Body of pancreas (tissue), 4 donors: ENCODE data around the gene GRID1. TPM values are rescaled to one million over a fixed set of nuclear protein-coding genes. Genes with fewer than 3 reads are reported as not detected.

Experiments
- ATAC-seq: fragments of 150-250 bp; one replicate; pipeline ENCODE4 v1.9.1; 2016
- DNase-seq, 4 donors: peaks; one replicate each; pipeline ENCODE4 v3.0.0-alpha.2; 2019
- H3K27ac ChIP-seq, 4 donors: fragments of 200-600 bp; sonication (generic); 1 replicate in 3 of 4; 2 replicates in 1 of 4; pipeline versions ENCODE4 v1.5.1 to v1.6.1; 2016 to 2019; ENCODE audit warnings: mild to moderate bottlenecking in 1 of 4, mixed read lengths in 1 of 4, moderate library complexity in 1 of 4
- H3K27me3 ChIP-seq, 2 donors: fragments of 200-600 bp; sonication (generic); one replicate each; pipeline ENCODE4 v1.6.0; 2016; ENCODE audit warnings: mild to moderate bottlenecking in 1 of 2
- H3K36me3 ChIP-seq, 2 donors: fragments of 200-600 bp; sonication (generic); replicated peaks in 1 of 2; 2 replicates each; pipeline ENCODE4 v1.5.1; 2016; ENCODE audit warnings: low read depth in 2 of 2; ENCODE audit not compliant: insufficient read depth in 1 of 2
- H3K4me1 ChIP-seq: fragments of 200-600 bp; sonication (generic); one replicate; pipeline ENCODE4 v1.6.0; 2016
- H3K4me3 ChIP-seq, 2 donors: fragments of 200-600 bp; sonication (generic); 1 replicate in 1 of 2; 2 replicates in 1 of 2; pipeline ENCODE4 v1.5.1; 2016 to 2019
- H3K9me3 ChIP-seq, 3 donors: fragments of 200-600 bp; sonication (generic); 1 replicate in 2 of 3; 2 replicates in 1 of 3; pipeline ENCODE4 v1.5.1; 2016
- CTCF ChIP-seq, 7 experiments: fragments of 450-650 bp in 4 of 7; fragments of 200-600 bp in 3 of 7; sonication (generic) in 3 of 7; IDR thresholded peaks; one replicate each; pipeline ENCODE4 v1.5.1; 2016 to 2019; ENCODE audit warnings: antibody characterized with exemption in 7 of 7
- POLR2A ChIP-seq, 3 donors: fragments of 450-650 bp; IDR thresholded peaks; one replicate each; pipeline ENCODE4 v1.6.1; 2016; ENCODE audit warnings: antibody characterized with exemption in 3 of 3, mild to moderate bottlenecking in 2 of 3
- WGBS, 2 donors: methylation state at CpG; one replicate each; pipeline ENCODE4 v1.1.5; 2017; 5-methylcytosine and 5-hydroxymethylcytosine counted together
- intact Hi-C: fragments of 100-400 bp; cut with DNase I; formaldehyde crosslinking; loops from one replicate; pipeline ENCODE4 v1.15.1; 2023
- total RNA-seq, 2 donors: library from RNA; depleted of rRNA; stranded (reverse); fragments of >200 nt; gene quantifications; one replicate each; pipeline ENCODE4 v1.1.0, GENCODE V29; 2016

Gene GRID1
- total RNA-seq, 2 donors from 2014 or later: 1.0 to 1.6 TPM

DNA sequence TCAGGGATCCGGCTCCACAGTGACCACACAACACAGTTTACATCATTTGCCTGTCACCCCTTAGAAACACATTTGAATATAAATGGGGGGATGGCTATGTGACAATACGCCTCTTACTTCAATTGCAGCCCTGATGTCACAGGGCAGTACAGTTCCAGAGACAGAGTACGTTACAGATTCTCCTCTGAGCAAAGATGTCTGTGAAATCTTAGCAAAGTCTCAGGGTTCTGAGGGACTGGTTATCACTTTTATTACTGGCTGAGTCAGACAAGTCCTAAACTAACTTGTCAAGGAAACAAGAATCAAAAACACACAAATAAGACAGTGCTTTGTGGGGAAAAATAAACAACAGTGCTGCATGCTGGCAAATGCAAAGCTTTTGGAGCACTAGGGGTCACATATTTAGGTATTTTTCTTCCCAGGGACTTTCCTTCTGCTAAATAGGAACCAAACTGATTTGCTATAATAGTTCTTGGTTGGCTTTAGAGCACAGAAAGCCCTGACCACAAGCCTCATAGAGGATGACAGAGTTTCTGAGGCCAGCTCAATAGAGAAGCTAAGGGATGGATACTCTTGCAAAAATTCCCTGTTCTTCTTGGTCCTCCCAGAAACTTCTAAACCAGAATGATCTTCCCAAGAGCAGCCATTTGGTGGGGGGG lies 501.6 kb downstream of the GRID1 start:
- DNase-seq (no peak), ATAC-seq (no peak)
- TF ChIP-seq POLR2A (IDR thresholded peaks at IDR 0.05) (no peak), CTCF (IDR thresholded peaks at IDR 0.05) (no peak)
- Histone ChIP-seq H3K4me1 (no peaks in the 10 kb centered on the region), H3K9me3 (no peaks in the 10 kb centered on the region), H3K27ac (no peak overlapping the region), H3K36me3 (no peaks in the 10 kb centered on the region), H3K4me3 (no peak overlapping the region), H3K27me3 (no peaks in the 10 kb centered on the region)
- intact Hi-C loops: no loop called here
- WGBS, 2 donors: 79 to 81% methylated on average over 3 of the region's 3 CpGs

DNA sequence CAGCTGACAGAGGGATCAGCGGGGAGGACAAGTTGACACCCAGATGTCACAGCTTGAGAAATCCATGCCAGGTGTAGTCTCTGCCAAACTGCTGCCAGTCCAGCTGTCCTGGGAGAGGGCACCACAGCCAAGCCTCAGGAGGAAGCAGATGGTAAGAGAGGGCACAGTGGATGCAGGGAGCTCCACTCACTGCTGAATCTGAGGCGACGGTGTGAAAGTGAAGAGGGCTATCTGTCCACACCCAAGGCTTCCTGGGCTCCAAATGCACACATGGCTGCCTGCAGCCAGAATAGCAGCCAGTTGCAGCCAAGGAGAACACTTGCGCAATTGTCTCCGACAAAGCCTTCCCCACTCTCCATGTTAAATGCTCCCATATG lies 502.4 kb downstream of the GRID1 start:
- H3K36me3 ChIP-seq: no peaks in the 10 kb centered on the region
- ATAC-seq (no peak), DNase-seq (no peak)
- no peaks in the 10 kb centered on the region for H3K27me3 ChIP-seq
- no peaks in the 10 kb centered on the region for H3K9me3 ChIP-seq
- intact Hi-C loops: no loop called here
- H3K4me3 ChIP-seq: no peak overlapping the region
- 74 to 77% methylated on average over 4 to 5 of the region's 5 CpGs for WGBS, 2 donors
- TF ChIP-seq POLR2A (IDR thresholded peaks at IDR 0.05) (no peak), CTCF (IDR thresholded peaks at IDR 0.05) (no peak)
- no peaks in the 10 kb centered on the region for H3K4me1 ChIP-seq
- no peak overlapping the region for H3K27ac ChIP-seq

- no peak overlapping the region for H3K27ac ChIP-seq
- H3K4me1 ChIP-seq: no peaks in the 10 kb centered on the region
- TF ChIP-seq CTCF (IDR thresholded peaks at IDR 0.05): no peak
- no peak for TF ChIP-seq POLR2A (IDR thresholded peaks at IDR 0.05)
- H3K4me3 ChIP-seq: no peak overlapping the region
- 52 to 55% methylated on average over 6 to 7 of the region's 7 CpGs for WGBS, 2 donors
- DNase-seq (no peak), ATAC-seq (no peak)
- H3K27me3 ChIP-seq: no peaks in the 10 kb centered on the region
- H3K9me3 ChIP-seq: no peaks in the 10 kb centered on the region
- intact Hi-C loops: no loop called here
- H3K36me3 ChIP-seq: no peaks in the 10 kb centered on the region
Observed at GRCh38 chr10:85863301-85864172, 503.1 kb downstream of the GRID1 start.

GRCh38 chr10:85862771-85863170 lies 503.8 kb downstream of the GRID1 start:
- ATAC-seq (no peak), DNase-seq (no peak)
- Histone ChIP-seq H3K36me3 (no peaks in the 10 kb centered on the region), H3K4me3 (no peak overlapping the region), H3K27me3 (no peaks in the 10 kb centered on the region), H3K27ac (no peak overlapping the region), H3K4me1 (no peaks in the 10 kb centered on the region), H3K9me3 (no peaks in the 10 kb centered on the region)
- intact Hi-C loops: no loop called here
- TF ChIP-seq POLR2A (IDR thresholded peaks at IDR 0.05) (no peak), CTCF (IDR thresholded peaks at IDR 0.05) (no peak)
- 45 to 61% methylated on average over 6 of the region's 6 CpGs for WGBS, 2 donors
